ENCODE results near the gene CABP2.
"Not testable (repeated sequence)": the region's sequence is repeated elsewhere in the genome, so short reads cannot be mapped to it uniquely, and the experiment has no call there.

Gene CABP2

DNA sequence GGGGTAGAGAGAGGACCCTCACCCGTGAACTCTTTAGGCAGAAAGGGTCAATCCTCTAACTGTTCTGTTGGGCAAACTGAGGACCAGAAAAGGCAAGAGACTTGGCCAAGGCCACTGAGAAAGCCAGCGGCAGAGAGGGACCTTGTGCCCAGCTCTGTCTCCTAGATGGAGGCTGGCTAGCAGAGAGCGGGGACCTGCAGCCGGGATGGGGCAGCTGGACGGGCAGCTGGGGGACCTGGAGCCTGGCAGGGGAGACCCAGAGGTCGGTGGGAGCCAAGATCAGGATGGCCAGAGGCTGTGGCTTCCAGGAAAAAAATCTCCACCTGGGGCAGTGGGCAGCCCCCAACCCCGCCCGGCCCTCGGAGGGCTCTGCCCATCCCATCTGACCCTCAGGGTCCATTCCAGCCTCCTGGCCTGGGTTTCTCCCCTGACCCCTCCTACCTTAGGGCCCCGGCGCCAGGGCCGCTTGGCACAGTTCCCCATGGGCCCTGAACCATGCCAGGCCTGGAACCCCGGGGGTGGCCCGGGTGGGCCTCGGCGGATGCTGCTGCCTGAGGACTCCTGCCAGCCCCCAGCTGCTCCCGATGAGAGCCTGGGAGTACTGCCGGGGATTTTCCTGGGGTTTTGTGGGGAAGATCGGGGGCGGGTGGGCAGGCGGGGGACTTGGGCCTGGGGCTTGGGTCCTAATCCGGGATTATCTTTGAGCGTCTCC lies at the start of gene CABP2:
Gene CABP2 (minus strand): TSS at position 603 of the 712 bp plus-strand sequence. CDS start 120 bp downstream, at position 483.
- no peak for DNase-seq (ENCODE audit: low read depth in 3 of 3, low spot score in 1 of 3)

DNA sequence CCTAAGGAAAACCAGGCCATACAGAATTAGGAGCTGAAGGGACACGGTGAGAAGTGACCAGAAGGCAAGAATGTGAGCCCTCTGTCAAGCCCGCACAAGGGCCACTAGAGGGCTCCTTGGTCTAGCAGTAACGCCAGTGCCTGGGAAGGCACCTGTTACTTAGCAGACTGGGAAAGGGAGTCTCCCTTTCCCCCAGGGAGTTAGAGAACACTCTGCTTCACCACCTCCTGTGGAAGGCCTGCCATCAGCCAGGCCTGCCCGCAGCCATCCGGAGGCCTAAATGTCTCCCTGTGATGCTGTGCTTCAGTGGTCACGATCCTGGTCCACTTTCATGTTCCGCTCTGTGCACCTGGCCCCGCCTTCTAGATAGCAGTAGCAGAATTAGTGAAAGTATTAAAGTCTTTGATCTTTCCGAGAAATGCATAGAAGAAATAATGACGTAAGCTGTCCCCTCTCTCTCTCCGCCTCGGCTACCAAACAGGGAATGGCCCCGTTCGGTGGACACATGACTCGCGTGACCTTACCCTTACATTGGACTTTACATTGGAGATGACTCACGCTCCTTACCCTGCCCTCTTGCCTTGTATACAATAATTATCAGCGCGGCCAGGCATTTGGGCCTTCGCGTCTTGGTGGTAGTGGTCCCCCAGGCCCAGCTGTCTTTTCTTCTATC lies 49.6 kb upstream of the CABP2 start:
- DNase-seq (ENCODE audit: low read depth in 3 of 3, low spot score in 1 of 3): no peak

DNA sequence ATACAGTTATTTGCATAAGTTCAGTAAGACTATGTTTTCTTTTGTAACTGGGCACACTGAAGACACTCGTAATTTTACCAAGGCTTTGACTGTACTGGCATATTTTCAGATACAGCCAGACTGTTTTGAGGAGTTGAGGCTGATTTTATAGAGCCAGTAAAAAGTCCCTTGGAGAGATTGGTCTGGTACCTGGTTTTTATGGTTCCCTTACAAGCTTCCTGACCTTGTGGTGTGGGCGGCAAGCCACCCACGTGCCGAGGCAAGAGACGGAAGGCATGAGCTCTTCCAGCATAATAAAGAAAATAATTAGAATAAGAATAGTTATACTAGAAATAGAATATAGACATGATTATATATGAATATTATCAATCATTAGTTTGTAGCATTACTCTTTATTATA lies 49.1 kb upstream of the CABP2 start:
- no peak for DNase-seq (ENCODE audit: low read depth in 3 of 3, low spot score in 1 of 3)

DNA sequence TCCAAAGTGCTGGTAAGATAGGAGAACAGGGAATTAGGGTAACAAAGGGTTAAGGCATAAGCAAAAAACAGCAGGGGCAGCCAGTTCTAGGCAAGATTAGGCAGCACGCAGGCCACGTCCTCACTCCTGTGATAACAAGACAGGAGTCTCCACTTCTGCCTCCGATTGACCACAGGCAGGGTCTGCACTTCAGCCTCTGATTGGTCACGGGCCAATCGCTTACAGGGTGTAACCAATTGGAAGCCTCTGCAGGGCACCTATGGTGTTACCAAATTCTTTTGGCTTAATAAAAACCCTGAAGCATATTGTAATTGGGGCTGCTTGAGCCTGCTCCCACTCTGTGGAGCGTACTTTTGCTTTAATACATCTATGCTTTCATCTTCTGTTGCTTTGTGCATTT lies 48.2 kb upstream of the CABP2 start:
- no peak for DNase-seq (ENCODE audit: low read depth in 3 of 3, low spot score in 1 of 3)

DNA sequence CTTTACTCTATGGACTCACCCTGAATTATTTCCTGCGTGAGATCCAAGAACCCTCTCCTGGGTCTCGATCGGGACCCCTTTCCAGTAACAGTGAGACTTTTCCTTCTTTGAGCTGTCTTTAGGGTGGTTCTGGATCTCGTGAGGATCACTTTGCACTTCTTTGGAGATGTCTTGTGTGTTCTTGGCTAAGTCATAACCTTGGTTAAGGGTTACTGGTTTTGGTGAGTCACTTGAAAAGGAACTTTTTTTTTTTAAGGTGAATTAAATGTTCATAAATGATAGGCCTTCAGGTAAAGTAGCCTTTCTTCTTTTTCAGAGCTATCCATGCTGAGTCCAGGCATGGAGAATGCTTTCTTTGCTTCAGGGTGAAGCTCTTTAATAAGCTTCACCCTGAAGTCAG lies 41.0 kb upstream of the CABP2 start:
- DNase-seq (ENCODE audit: low read depth in 3 of 3, low spot score in 1 of 3): no peak

DNA sequence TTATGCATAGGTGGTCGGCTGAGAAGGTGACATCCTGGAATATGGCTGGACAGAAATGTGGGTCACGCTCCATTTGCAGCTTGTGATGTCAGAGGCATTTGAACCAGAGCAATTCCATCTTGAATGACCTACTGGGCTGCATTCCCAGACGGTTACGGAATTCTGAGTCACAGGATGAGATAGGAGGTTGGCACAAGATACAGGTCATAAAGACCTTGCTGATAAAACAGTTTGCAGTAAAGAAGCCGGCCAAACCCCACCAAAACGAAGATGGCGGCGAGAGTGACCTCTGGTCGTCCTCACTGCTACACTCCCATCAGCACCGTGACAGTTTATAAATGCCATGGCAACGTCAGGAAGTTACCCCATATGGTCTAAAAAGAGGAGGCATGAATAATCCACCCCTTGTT lies 40.5 kb upstream of the CABP2 start:
- not testable (repeated sequence) for DNase-seq (ENCODE audit: low read depth in 3 of 3, low spot score in 1 of 3)

DNA sequence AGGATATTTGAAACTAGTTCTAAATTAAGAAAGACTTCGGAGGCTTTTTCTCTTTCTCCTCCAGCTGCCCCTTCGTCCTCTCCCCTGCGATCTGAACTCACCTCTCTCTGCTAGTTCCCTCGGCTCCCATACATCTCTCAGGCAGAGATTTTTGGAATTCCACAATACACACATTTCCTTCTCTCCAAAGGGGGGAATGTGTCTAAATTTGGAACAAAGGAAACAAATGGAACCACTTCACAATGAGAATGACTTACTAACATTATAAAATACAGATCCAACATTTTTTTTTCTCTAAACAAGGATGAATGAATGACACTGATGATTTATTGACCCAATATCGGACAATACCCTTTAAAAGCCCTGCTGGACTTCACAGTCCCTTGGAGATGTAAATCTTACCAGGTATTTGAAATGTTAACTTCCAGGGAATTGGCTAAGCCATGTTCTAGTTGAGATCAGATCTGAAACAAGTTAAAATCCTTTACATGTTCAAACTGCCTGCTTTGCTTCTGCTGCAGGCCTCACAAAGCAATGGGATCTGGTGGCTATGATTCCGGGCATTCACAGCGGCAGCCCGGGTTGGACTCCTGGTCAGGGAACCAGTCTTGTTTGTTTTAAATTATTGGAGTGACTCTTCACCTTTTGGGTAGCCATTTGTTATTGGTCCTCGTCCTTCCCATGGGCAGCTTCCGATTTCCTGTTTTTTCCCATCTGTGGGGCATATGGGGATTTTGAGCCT lies 39.9 kb upstream of the CABP2 start:
- DNase-seq (ENCODE audit: low read depth in 3 of 3, low spot score in 1 of 3): no peak

DNA sequence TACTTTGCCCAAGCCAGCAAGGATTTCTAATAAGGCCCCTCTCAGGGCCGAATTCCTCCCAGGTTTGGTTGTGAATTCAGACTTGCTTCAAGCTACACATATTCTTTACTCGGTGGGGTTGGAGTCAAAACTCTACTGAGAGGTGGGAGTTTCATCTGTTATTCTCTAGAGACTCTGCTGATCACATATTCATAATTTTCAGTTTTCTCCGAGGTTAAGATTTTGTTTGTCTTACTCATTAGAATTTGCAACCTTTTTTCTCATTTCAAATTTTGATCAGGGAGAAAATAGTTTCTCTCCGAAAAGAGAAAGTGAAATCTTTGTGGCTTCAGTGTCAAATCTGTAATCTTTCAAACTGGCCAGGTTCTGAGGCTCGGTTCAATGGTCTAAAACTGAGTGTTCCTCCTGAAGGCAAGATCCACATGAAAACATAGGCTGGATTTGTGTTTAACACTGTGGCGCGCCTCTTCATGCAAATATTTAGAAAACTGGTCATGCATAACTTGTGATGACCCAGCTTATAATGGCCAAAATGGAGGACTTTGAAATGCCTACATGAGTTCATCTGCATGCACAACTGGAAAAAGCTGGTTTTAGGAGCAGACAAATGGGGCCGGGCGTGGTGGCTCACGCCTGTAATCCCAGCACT lies 38.8 kb upstream of the CABP2 start:
- no peak for DNase-seq (ENCODE audit: low read depth in 3 of 3, low spot score in 1 of 3)

DNA sequence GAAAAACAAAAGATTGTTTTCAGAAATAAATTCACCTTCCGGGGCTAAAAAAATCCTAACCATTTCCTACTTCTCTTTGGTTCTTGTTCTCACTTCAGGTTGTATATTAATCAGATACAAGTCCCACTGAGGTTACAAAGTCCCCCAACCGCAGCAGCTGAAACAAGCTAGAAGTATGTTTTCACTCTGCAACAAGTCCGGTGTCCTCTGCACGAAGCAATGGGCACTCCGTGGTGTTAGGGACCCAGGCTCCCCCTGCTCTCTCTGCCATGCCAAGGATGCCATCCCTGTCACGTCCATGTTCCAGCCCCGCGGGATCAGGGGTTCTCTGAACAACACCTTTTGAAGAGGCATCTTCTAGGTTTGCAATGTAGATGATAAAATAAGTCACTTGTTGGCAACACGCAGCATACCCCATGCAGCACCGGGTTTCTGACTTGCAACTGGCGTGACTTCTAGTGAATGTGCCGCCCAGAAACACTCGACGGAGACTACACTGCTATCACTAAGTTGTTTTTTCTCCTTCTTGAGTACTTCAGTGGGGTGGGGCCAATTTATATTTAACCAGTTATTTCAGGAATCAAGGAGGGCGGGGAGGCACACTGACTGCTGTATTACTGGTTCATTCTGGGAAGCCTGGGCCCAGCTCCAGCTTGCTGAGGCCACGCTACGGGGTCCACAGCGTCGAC lies 35.0 kb upstream of the CABP2 start:
- DNase-seq (ENCODE audit: low read depth in 3 of 3, low spot score in 1 of 3): no peak

DNA sequence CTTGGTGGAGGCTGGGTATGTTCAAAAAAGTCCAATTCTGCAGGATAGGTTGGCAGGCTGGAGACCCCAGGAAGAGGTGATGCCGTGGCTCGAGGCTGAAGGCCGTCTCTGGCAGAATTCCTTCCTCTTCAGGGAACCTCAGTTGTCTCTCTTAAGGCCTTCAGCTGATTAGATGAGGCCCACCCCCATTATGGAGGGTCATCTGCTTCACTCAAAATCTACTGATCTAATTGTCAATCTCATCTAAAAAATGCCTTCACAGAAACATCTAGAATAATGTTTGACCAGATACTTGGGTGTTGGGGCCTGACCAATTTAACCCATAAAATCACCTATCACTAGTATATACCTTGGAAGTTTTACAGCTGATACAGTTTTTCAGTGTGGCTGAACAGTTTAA lies 33.0 kb upstream of the CABP2 start:
- no peak for DNase-seq (ENCODE audit: low read depth in 3 of 3, low spot score in 1 of 3)

DNA sequence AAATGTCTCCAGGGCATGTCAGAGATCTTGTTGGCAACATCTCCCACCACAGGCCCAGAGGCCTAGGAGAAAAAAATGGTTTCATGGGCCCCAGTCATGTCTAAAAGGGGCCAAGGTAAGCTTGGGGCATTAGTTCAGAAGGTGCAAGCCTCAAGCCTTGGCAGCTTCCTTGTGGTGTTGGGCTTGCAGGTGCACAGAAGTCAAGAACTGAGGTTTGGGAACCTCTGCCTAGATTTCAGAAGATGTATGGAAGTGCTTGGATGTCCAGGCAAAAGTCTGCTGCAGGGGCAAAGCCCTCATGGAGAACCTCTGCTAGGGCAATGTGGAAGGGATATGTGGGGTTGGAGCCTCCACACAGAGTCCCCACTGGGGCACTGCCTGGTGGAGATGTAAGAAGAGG lies 28.5 kb upstream of the CABP2 start:
- not testable (repeated sequence) for DNase-seq (ENCODE audit: low read depth in 3 of 3, low spot score in 1 of 3)

DNA sequence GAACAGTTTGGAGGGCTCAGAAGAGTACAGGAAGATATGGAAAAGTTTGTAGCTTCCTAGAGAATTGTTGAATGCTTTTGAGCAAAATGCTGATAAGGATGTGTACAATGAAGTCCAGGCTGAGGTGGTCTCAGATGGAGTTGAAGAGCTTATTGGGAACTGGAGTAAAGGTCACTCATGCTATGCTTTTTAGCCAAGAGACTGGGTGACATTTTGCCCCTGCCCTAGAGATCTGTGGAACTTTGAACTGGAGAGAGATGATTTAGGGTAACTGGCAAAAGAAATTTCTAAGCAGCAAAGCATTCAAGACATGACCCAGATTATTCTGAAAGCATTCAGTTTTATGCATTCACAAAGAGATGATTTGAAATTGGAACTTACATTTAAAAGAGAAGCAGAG lies 27.9 kb upstream of the CABP2 start:
- no peak for DNase-seq (ENCODE audit: low read depth in 3 of 3, low spot score in 1 of 3)

DNA sequence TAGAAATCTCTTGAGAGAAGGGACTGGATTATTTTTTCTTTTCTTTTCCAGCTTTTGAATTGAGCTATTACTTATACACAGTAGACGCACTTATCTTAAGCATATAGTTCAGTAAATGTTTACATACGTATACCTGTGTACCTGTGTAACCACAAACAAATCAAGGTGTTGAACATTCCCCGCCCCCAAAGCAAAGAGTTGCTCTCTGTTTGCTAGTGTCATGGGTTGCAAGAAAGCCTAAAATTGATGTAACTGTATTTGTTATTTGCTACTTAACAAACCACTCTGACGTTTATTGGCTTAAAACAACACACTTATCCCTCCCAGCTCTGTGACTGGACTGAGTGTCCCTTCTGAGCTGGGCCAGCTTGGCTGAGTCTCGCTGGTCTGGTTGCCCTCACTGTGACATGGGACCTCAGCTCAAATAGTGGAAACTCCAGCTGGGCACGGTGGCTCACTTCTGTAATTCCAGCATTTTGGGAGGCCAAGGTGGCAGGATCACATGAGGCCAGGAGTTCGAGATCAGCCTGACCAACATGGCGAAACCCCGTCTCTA lies 25.4 kb upstream of the CABP2 start:
- no peak for DNase-seq (ENCODE audit: low read depth in 3 of 3, low spot score in 1 of 3)

DNA sequence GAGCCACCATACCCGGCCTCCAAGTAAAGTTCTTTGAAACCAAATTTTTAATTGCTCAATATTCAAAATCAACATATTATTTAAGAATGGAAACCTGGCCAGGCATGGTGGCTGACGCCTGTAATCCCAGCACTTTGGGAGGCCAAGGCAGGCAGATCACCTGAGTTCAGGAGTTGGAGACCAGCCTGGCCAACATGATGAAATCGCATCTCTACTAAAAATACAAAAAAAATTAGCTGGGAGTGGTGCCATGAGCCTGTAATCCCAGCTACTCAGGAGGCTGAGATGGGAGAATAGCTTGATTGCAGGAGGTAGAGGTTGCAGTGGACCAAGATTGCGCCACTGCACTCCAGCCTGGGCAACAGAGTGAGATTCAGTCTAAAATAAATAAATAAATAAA lies 24.9 kb upstream of the CABP2 start:
- not testable (repeated sequence) for DNase-seq (ENCODE audit: low read depth in 3 of 3, low spot score in 1 of 3)

DNA sequence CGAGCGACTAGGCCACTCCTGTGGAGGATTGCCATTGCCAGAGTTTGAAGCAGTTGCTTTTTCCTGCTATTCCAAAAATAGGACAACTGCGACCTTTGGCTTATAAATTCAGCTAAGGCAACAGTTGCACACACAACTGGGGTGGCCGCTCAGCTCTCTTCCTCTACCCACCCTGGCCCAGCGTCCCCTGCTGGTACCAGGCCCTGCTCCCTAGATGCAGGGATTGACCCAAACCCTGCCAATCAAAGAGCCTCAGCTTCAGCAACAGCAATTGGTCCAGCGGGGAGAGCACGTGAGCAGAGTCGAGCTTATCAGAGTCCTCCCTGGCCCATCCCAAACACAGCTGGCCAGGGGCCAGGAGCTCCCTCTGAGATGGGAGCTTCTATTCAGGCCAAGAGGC lies 22.0 kb upstream of the CABP2 start:
- no peak for DNase-seq (ENCODE audit: low read depth in 3 of 3, low spot score in 1 of 3)

DNA sequence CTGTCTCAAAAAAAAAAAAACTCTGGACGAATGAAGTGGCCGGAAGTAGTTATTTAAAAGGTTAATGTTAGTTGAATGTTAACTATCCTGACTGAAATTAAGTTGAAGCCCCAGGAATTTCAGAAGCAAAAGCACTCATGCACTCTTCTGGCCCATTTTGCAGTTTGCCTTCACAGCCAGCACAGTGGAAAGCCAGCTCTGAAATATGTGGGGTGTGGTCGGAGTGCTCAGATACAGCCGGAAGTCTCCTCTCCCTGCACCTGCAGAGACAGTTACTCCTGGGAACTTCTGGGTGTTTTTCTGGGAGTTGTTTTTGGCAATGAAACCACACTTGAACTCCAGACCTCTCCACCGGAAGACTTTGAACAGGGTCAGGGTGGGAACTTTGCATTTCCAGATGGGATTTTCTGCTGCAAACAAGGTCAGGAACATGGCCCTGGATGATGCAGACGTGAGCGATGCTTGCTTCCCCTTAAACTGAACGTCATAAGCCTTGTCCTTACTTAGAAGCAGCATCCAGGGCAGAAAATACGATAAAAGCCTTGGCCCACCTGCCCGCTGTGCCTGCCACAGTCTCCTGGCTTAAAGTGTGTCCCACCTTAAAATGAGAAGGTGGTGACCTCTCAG lies 21.5 kb upstream of the CABP2 start:
- no peak for DNase-seq (ENCODE audit: low read depth in 3 of 3, low spot score in 1 of 3)

DNA sequence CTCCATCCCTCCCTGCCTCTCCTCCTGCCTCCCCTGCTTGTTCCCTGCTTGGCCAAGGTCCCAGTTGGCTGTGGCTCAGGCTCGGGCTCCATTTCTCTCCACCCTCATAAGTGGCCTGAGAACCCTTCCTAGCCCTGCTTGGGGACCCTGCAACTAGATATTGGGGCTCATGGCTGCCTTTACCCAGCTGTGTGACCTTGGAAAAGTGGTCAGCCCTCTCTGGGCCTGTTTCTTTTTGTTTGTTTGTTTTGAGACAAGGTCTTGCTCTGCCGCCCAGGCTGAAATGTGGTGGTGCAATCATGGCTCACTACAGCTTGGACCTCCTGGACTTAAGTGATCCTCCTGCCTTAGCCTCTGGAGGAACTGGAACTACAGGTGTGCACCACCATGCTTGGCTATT lies 20.3 kb upstream of the CABP2 start:
- DNase-seq (ENCODE audit: low read depth in 3 of 3, low spot score in 1 of 3): no peak

DNA sequence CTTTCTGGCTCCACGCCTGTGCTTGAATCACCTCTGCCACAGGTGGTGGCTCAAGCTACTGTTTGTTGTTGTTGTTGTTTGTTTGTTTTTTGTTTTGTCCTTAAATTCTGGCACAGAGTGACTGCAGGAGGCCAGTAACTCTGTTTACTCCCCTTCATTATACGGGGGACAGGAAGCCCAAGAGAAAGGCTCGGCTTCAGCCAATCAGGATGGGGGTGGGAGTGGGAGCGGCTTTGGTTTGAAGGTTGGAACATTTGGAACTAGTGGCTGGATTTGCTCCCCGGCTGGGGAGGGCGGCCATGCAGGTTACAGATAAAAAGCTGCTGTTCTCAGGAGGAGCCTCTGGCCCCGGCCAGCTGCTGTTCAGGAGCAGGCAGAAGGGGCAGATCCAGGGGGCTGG lies 19.7 kb upstream of the CABP2 start:
- DNase-seq (ENCODE audit: low read depth in 3 of 3, low spot score in 1 of 3): no peak

DNA sequence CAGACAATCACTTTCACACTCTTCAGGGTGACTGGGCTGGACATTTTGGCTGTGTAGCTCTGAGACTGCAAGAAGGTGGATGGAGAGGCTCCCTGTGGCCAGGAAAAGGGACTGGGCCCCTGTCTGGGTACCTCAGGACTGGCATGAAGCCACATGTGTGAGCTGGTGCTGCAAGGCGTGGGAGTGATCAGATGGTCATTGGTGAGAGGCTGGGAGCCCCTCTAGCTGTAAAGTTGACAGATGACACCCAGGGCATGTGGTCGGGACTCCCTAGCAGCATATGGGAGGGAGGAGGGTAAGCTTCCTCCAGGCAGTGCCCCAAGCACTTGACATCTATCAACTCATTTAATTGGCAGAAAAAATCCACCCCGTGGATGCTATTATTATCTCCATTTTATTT lies 18.9 kb upstream of the CABP2 start:
- no peak for DNase-seq (ENCODE audit: low read depth in 3 of 3, low spot score in 1 of 3)

DNA sequence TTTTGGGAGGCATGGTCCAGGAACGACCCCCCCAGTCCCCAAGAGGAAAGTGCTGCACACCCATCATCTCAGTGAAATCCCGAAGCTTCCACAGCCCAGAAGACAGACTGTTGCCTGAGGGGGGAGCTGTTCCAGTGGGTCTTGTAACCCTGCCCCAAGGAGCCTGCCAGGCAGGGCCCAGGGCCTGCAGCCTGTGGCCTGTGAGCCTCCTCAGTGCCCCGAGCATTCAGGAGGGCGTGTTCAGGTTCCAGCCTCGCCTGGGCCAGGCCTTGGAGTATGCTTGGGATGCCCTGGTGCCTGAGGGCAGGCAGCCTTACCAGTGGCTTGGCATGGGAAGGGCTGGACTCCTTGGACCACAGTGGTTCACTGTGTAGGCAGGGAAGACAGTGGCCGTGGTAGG lies 18.0 kb upstream of the CABP2 start:
- DNase-seq (ENCODE audit: low read depth in 3 of 3, low spot score in 1 of 3): no peak

Measured in stimulated activated CD4-positive, alpha-beta T cell treated with anti-CD3 and anti-CD28 coated beads, TNF-alpha, amount 100 ng/mL, for 1 hour (primary cell).